CD4-positive, alpha-beta T cell treated with Interleukin-21 for 1 hour (primary cell): ENCODE measurements around the gene RIMS4.
"Not testable (repeated sequence)": the region's sequence is repeated elsewhere in the genome, so short reads cannot be mapped to it uniquely, and the experiment has no call there.

Experiments
- DNase-seq: peaks from one replicate; pipeline ENCODE4 v3.0.0-alpha.2; 2020

RIMS4 gene

GRCh38 chr20:44790638-44791393, 19.5 kb downstream of the RIMS4 start:
- DNase-seq: no peak

- DNase-seq: no peak
Observed at GRCh38 chr20:44788706-44789456, 21.5 kb downstream of the RIMS4 start.

DNA sequence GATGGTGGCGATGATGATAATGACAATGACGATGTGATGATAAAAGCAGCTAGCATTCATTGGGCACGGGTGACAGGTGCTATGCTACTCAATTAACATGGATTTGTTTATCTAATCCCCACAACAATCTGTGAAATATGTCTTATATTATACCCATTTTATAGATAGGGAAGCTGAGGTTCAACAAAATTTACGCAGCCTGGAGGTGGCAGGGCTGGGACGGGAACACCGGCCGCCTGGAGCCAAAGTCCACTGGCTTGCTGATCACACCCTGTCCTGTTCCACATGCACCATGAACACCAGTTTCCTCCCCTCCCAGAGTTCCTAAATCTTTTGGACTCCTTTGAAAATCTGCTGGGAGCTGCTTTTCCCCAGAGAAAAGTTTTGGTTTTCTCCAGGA, 23.0 kb downstream of the RIMS4 start:
- DNase-seq: no peak

DNA sequence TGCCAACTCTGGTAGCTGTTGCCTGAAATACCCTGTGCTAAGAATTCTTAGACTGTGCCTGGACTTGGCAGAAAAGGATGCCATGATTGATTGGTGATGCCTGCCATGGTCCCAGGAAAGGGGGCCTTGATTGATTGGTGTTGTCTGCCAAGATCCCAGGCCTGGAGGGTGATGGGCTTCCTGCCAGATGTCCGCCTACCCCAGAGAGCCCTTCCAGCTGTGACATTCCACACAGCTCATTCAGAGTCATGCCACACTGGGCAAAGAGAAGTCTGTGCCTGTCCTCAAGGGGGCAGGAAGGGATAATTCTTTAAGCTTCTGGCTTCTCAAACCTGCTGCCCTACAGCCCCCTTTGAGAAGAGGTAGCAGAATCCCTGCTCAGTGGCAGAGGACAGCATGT, 24.6 kb downstream of the RIMS4 start:
- DNase-seq: no peak

DNA sequence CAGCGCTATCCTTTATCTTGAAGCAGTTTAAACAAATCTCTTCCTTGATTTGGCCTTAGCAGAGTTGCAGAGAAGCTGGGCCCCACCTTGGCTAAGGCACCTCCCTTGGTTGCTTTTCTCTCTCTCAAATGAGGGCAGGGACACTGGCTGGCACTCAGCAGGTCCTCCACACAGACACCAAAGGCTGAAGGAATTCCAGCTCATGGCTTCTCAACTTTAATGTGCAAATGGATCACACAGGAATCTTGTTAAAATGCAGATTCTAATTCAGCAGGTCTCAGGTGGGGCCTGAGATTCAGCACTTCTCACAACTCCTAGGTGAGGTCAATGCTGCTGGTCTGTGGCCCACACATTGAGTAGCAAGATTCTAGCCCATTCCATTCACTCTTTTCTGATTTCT, 25.7 kb downstream of the RIMS4 start:
- no peak for DNase-seq

GRCh38 chr20:44781791-44782190, 28.6 kb downstream of the RIMS4 start:
- DNase-seq: no peak

GRCh38 chr20:44781118-44781517, 29.2 kb downstream of the RIMS4 start:
- no peak for DNase-seq

DNA sequence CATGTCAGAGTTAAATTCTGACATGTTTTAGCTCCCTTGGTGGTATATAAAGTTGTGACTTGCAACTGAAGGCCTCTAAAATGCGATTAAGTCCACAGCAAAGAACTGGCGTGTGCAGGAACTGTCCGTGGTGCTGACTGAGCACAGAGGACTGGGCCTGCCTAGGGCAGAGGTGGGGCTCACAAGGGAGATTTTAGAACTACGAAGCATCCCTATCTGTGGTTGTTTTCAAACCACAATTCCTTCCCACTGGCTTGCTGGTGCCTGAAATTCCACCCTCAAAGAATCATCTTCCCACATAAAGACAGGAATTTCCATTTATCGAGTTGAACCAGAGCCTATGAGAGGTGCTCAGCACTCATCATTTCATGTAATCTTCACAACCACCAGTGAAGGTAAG, 30.1 kb downstream of the RIMS4 start:
- peak; percentile 4 for DNase-seq

- no peak for DNase-seq
Observed at GRCh38 chr20:44776980-44777379, 33.4 kb downstream of the RIMS4 start.

DNA sequence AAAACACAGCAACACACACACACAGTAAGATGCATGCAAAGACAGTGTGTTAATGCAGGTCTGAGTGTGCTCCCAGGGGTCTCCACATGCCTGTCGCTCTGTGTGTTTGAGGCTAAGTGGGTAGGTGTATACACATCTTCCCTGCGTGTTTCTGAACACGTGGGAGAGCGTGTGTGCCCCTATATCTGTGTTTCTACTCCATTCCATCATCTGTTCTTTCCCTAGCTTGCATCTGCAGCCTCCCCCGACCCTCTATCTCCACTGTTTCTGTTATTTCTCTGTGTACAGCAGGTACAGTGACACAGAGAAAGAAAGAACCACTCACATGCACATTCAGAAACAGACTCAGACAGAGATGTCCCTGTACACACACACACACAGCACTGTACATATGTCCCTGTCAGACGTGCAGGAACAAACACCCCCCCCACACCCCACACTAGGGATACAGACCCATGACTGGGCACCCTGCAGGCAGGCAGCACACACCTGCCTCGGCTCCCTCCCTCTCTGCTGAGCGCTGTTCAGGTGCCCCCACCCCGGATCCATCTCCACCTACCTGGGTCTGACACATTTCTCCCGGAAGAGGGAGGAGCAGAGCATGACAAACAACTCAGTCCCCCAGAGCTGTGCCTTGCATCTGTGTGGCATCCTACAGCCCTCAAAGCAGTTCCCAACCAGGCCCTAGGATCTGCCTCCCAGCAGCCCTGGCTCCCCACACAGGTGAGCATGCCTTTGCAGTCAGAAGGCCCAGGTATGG, 37.1 kb downstream of the RIMS4 start:
- no peak for DNase-seq

DNA sequence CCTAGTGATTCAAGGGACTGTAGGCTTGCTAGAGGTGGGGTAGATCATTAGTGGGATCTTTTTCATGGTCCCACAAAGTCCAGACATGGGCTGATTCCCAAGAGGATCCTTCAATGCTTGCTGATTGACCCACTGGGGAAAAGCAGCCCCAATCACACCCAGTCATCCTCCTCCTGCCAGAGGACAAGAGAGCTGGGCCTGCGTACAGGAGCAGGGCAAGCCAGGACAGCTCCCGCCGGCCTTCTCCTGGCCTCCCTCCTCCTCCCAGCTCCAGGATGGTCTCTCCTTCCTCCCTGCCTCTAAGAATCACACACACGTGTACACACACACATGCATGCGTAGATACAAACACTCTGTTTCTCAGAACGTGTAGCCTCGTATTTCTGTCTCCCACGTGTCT, 37.7 kb downstream of the RIMS4 start:
- DNase-seq: no peak

DNA sequence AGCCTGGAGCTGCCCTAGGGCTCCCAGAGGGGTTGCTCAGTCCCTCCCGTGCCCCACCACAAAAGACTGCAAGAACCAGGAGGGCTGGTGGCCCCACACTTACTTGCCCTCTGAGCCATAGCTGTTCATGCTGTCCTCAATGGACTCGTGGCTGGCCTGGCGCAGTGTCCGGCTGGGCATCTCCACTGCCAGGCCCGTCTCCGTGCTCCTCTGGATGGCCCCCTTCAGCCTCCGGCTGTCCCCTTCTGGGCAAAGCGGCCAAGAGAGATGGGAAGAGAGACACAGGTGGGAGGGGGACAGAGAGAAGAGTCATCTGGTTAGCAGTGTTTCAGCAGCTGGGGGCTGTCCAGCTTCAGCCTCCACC, 39.2 kb downstream of the RIMS4 start:
- DNase-seq: no peak

DNA sequence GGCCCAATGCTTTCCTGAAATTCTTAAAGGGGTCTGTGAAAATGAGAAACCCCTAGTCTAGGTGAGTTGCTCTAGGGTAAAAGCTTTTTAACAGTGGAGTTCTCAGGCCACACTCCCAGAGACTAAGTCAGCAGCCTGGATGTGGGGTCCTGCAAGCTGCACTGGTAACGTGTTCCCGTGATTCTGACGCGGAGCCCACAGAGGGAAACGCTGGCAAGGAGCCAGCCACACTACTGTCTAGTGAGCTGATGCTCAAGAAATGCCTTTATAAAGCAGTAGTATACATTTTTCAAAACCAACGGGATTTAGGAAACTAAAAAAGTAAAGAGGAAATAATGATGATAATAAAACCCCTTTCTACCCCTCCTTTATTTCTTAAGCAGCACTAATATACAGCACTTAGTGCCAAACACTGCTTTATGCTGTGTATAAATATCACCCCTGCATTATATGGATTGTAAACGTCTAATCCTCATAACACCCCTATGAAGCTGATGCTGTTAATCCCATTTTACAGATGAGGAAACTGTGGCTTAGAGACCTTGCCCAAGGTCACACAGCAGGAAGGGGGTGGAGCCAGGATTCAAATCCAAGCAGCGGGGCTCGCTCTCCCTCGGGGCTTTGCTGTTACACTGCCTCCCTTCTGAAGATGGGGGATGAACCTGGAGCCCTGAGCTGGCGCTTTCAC, 39.7 kb downstream of the RIMS4 start:
- no peak for DNase-seq

DNA sequence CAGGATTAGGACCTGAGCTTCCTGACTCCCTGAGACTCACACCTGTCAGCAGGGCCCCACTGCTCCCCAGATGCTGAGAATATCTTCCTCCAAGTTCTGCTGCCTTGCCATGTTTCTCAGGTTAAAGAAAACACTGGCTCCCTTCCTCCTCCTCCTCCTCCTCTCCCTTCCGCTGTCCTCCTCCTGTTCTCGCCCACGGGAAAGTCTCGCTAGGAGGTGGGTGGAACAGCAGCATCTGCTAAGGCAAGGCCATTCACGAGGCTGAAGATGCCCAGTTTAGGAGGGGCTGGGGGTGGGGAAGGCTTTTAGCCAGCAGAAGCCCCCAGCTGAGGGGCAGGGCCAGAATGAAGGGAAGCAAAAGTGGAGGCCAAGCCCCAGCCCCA, 40.9 kb downstream of the RIMS4 start:
- no peak for DNase-seq

DNA sequence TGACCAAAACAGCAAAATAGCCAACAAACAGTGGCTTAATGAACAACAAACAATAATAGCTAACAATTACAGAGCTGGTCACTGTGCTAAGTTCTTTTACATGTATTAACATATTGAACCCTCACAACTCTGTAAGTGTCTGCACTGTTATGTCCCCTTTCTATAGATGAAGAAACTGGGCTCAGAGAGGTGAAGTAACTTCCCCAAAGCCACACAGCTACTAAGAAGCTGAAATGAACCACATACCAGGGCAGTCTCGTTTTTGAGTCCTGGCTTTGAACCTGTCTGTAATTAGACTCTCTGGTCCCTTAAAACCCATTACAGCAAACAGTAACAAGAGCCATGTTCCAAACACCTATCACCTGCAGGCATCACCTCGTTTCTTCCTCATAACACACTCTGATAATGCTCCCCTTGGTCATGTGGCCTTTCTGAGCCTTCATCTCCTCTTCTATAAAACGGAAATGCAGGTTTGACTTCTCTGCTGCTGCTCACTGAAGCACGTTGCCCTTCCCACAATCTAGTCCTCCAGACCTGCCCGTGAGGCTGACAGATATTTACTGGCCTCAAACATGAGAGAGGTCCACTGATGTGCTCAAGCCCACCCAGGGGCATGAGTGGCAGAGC, 41.4 kb downstream of the RIMS4 start:
- no peak for DNase-seq

DNA sequence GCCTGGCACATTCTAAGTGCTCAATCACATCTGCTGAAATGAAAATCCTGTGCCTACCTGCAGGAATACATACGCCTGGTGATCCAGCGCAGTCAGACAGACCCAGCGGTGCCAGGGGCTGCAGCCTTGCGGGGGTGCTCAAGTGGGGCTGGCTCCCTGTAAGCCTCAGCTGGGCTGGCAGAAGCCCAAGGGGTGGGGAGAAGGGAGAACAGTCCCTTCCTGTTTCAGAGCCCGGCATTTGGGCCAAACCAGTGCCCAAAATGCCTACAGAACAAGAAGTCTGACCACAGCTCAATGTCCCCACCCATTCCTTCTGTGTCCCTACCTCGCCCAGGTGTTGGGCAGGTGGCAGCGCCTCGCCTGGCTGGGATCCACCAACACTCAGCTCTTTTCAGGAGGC, 42.1 kb downstream of the RIMS4 start:
- DNase-seq: no peak

DNA sequence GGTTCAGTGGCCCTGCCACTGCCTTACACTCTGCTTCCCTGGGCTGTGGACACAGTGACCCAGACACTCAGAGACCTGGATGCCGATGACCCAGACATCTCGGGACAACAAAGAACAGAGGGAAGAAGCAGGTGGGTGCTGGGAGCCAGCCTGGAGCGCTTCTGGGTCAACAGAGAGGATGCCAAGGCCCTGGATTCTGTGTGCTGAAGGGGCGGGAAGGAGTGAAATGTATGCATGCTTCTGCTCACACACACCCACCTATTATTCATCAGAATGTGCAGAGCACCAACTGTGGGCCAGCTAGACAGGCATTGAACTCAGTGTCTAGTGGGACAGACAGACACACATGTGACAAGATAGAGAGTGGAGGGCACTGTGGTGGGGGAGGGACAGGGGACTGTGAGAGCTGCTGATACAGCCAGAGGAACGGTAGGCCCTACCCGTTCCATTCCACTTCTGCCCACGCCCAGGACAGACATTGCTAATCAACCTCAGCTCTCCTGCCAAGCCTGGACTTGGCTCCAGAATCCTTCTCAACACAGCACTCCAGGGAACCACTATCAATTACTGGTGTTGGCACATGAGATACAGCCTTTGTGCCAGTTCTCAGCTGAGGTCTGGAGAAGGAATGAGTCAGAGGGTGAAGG, 44.5 kb downstream of the RIMS4 start:
- no peak for DNase-seq

DNA sequence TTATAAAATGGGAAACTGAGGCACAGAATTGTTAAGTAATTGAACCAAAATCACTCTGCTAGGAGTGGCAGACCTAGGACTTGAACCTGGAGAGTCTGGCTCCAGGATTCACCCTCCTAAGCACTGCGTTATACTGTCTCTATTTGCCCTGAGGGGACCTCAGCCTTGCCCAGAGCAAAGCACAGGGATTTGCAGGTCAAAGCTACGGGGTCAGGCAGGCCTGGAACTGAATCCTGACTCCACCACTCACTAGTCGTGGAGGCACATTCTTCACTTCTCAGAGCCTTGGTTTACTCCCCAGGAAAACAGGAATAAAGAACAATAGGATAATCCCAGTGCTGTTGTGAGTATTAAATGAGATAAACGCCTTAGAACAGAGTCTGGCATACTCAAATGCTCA, 45.3 kb downstream of the RIMS4 start:
- DNase-seq: no peak

DNA sequence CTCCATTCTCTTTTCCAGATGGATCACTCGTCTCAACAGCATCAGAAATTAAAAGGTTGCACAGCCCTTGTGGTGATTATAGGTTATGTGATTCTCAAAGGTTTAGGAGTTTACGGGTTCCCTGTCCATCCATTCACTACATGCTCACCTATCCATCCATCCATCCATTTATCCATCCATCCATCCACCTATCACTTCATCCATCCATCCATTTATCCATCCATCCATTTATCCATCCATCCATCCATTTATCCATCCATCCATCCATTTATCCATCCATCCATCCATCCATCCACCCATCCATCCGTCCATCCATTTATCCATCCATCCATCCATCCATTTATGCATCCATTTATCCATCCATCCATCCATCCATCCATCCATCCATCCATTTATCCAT, 46.5 kb downstream of the RIMS4 start:
- not testable (repeated sequence) for DNase-seq

- DNase-seq: no peak
Observed at GRCh38 chr20:44762466-44763140, 47.7 kb downstream of the RIMS4 start.

GRCh38 chr20:44761423-44761822, 48.9 kb downstream of the RIMS4 start:
- DNase-seq: no peak

DNA sequence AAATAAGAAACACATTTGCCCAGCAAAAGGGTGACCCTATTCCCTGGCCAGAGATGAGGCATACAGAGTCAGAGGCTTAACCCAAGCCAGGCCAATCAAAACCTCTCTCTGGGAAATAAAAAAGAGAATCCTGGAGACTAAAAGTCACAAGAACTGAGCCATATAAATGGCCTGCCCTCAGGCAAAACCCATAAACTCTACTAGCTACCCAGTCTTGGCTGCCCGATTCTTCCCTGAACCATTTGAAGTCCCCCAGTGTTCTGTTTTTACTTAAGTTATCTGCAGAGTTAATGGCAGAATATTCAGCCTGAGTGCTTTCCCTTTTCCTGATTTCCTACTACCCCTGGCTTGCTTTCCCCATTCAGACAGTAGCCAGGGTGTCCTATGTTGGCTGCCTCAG, 50.8 kb downstream of the RIMS4 start:
- no peak for DNase-seq
